IPS-18a (cell line): ENCODE results near the gene LDLRAD3.

Source experiments
- H3K27ac ChIP-seq: one replicate; pipeline ENCODE4 v1.5.1; 2013; ENCODE audit warnings: low read length
- H3K27me3 ChIP-seq: one replicate; pipeline ENCODE4 v1.6.1; 2013; ENCODE audit warnings: mild to moderate bottlenecking, low read length; ENCODE audit not compliant: control insufficient read depth, insufficient read depth
- H3K36me3 ChIP-seq: one replicate; pipeline ENCODE4 v1.6.1; 2013; ENCODE audit warnings: low read depth, low read length; ENCODE audit not compliant: control insufficient read depth
- H3K4me1 ChIP-seq: one replicate; pipeline ENCODE4 v1.6.1; 2013; ENCODE audit warnings: low read depth, low read length; ENCODE audit not compliant: control insufficient read depth
- H3K4me3 ChIP-seq: one replicate; pipeline ENCODE4 v1.5.1; 2013; ENCODE audit warnings: low read length
- H3K9ac ChIP-seq: one replicate; pipeline ENCODE4 v1.6.1; 2013; ENCODE audit warnings: mild to moderate bottlenecking, low read length, moderate library complexity
- H3K9me3 ChIP-seq: one replicate; pipeline ENCODE4 v1.6.1; 2013; ENCODE audit warnings: low read depth, low read length; ENCODE audit not compliant: control insufficient read depth

Gene LDLRAD3

DNA sequence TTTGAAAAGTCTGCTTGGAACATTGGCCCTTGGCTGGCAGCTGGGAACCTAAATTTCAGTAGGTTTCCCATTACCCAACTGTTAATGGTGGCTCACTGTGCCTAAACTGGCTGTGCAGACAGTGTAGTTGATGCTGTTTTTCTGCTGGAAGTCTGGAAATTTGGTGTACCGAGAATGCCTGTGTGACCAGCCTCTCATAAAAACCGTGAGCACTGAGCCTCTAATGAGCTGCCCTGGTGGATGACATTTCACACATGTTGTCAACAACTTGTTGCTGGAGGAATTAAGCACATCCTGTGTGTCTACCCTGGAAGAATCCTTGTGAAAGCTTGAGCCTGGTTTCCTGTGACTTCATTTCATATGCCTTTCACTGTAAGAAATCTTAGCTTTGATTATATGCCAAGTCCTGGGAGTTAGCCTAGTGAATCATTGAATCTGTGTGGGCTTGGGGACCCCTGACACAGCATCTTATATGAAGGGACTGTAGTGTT, 131.1 kb downstream of the LDLRAD3 start:
- Histone ChIP-seq H3K4me3 (no peak overlapping the region), H3K27ac (no peak overlapping the region), H3K4me1 (peaks cover 37% of the 10 kb centered on the region), H3K27me3 (no peaks in the 10 kb centered on the region), H3K36me3 (no peaks in the 10 kb centered on the region), H3K9me3 (no peaks in the 10 kb centered on the region), H3K9ac (no peak overlapping the region)

DNA sequence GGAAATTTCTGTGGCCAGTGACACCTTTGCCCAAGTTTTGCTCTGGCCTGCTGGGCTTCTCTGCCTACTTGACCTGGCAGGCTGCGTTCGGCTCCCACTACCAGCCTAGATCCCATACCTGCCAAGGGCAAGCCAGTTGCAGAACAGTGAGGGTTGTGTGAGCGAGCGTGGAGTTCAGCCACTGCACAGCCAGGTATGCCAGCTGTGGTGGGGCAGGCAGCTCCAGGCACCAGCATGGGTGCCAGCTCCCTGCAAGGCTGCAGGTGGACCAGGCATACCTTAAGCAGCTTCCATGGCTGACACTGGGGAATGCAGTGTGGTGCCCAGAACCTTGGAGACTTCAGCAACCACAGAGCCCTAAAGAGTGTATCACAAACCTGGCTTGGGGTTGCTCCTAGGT, 133.5 kb downstream of the LDLRAD3 start:
- no peaks in the 10 kb centered on the region for H3K27me3 ChIP-seq
- H3K9ac ChIP-seq: no peak overlapping the region
- no peak overlapping the region for H3K27ac ChIP-seq
- peaks cover under 1% of the 10 kb centered on the region for H3K36me3 ChIP-seq
- H3K4me1 ChIP-seq: peaks cover 15% of the 10 kb centered on the region
- H3K9me3 ChIP-seq: no peaks in the 10 kb centered on the region
- H3K4me3 ChIP-seq: no peak overlapping the region

GRCh38 chr11:36077886-36078685, 134.2 kb downstream of the LDLRAD3 start:
- Histone ChIP-seq H3K36me3 (peaks cover 6% of the 10 kb centered on the region), H3K27ac (no peak overlapping the region), H3K4me1 (peaks cover 9% of the 10 kb centered on the region), H3K9me3 (no peaks in the 10 kb centered on the region), H3K27me3 (no peaks in the 10 kb centered on the region), H3K4me3 (no peak overlapping the region), H3K9ac (no peak overlapping the region)

GRCh38 chr11:36078686-36079055, 134.8 kb downstream of the LDLRAD3 start:
- no peak overlapping the region for H3K4me3 ChIP-seq
- peaks cover 6% of the 10 kb centered on the region for H3K36me3 ChIP-seq
- H3K9ac ChIP-seq: no peak overlapping the region
- no peaks in the 10 kb centered on the region for H3K9me3 ChIP-seq
- H3K27me3 ChIP-seq: no peaks in the 10 kb centered on the region
- H3K4me1 ChIP-seq: peaks cover 4% of the 10 kb centered on the region
- no peak overlapping the region for H3K27ac ChIP-seq

DNA sequence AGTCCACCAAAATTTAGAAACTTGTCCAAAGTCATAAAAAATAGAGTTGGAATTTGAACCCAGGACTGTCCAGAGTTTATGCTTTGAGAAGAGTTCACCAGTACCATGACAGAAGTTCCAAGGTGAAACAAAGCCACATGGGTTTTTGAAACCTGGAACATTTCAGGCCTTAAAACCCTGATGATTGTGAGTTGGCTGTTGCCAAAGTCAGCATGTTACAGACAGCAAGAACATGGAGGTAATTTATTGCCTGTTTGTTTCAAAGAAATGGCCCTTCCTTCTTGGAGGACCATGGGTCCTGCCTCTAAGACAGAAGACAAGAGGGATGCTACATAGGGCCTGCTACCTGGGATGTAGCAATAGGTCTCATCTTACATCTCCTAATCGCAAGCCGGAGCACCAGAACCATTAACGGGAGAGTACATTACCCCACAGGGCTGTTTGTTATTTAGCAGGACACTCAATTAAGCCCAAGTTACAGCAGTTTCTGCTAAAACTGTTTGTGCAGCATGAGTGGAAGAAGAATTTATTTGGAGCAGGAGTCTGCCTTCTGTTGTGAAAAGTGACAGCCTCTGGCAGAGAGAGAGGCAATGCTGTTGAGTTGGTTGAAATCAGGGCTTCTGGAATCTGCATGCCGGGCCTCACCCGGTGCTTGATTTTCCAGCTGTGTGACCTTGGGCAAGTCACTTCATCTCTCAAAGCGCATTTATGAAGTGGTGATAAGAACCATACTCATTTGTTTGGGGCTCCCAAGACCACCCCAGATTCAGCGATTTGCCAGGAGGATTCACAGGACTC, 136.2 kb downstream of the LDLRAD3 start:
- no peaks in the 10 kb centered on the region for H3K4me1 ChIP-seq
- H3K9ac ChIP-seq: no peak overlapping the region
- H3K27me3 ChIP-seq: no peaks in the 10 kb centered on the region
- H3K36me3 ChIP-seq: peaks cover 6% of the 10 kb centered on the region
- no peak overlapping the region for H3K27ac ChIP-seq
- no peaks in the 10 kb centered on the region for H3K9me3 ChIP-seq
- no peak overlapping the region for H3K4me3 ChIP-seq

DNA sequence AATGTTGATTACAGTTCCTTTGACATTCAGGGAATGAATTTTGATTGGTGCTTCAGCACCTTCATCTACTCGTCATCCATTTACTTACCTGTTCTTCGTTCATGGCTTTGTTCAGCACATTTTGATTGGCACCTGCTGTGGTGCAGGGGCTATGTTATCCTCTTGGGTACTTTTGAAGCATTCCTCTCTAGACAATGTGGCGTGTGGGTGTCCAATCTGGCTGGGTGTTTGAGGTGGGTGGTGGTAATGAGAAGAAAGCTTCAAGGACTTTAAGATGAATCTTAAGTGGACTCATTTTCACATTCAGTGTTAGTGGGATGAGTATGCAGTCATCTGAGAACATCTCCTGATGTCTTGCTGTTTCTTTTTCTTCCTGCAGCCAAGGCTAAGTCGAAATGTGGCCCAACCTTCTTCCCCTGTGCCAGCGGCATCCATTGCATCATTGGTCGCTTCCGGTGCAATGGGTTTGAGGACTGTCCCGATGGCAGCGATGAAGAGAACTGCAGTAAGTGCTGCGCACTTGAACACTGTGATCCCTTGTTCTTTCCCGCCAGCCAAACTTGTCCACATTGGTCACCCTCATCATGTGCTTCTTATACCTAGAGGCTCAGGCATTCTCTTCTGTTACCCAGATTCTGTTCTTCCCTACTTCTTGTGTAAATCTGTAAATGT, 137.5 kb downstream of the LDLRAD3 start:
- Histone ChIP-seq H3K27ac (no peak overlapping the region), H3K4me1 (peaks cover 7% of the 10 kb centered on the region), H3K4me3 (no peak overlapping the region), H3K9me3 (no peaks in the 10 kb centered on the region), H3K27me3 (no peaks in the 10 kb centered on the region), H3K36me3 (peaks cover 6% of the 10 kb centered on the region), H3K9ac (no peak overlapping the region)

DNA sequence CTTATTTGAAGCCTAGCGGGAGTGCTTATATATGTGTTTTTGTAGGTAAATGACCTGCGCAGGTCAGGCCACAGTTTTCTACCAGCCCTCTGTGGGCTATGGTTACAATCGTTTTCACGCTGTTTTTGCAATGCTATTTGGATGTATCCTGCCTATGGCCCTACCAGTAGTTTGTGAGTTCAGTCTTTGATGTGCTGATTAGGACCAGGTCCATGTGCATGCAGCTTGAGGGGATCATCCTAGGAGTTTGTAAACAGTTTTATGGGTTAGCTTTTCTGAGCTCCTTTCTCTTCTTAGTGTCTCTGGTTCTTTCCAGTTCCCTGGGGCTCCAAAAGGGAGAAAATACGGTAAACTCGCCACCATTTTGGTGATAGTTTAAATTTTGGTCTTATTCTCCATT, 142.5 kb downstream of the LDLRAD3 start:
- H3K36me3 ChIP-seq: peaks cover 6% of the 10 kb centered on the region
- H3K9me3 ChIP-seq: no peaks in the 10 kb centered on the region
- H3K4me1 ChIP-seq: peaks cover 22% of the 10 kb centered on the region
- no peak overlapping the region for H3K9ac ChIP-seq
- no peaks in the 10 kb centered on the region for H3K27me3 ChIP-seq
- no peak overlapping the region for H3K27ac ChIP-seq
- peak overlapping the region; percentile 38 for H3K4me3 ChIP-seq

GRCh38 chr11:36088266-36088972, 144.6 kb downstream of the LDLRAD3 start:
- H3K9ac ChIP-seq: no peak overlapping the region
- no peak overlapping the region for H3K4me3 ChIP-seq
- no peak overlapping the region for H3K27ac ChIP-seq
- H3K9me3 ChIP-seq: peaks cover 1% of the 10 kb centered on the region
- no peaks in the 10 kb centered on the region for H3K27me3 ChIP-seq
- H3K4me1 ChIP-seq: peaks cover 32% of the 10 kb centered on the region
- no peaks in the 10 kb centered on the region for H3K36me3 ChIP-seq

- Histone ChIP-seq H3K36me3 (peaks cover 3% of the 10 kb centered on the region), H3K4me3 (no peak overlapping the region), H3K27ac (no peak overlapping the region), H3K4me1 (peaks cover 32% of the 10 kb centered on the region), H3K9ac (no peak overlapping the region), H3K9me3 (peaks cover 6% of the 10 kb centered on the region), H3K27me3 (no peaks in the 10 kb centered on the region)
These were observed 146.1 kb downstream of the LDLRAD3 start for GRCh38 chr11:36089920-36090319.

GRCh38 chr11:36090356-36091109, 146.7 kb downstream of the LDLRAD3 start:
- no peaks in the 10 kb centered on the region for H3K27me3 ChIP-seq
- no peak overlapping the region for H3K27ac ChIP-seq
- H3K4me1 ChIP-seq: peaks cover 32% of the 10 kb centered on the region
- no peak overlapping the region for H3K4me3 ChIP-seq
- H3K9me3 ChIP-seq: peaks cover 6% of the 10 kb centered on the region
- H3K9ac ChIP-seq: no peak overlapping the region
- H3K36me3 ChIP-seq: peaks cover 3% of the 10 kb centered on the region
